Transverse colon (tissue), 4 donors: Measurements from ENCODE around the gene STYK1. TPM values are rescaled to one million over a fixed set of nuclear protein-coding genes. Genes with fewer than 3 reads are reported as not detected.
A peak's percentile ranks its signal among the peaks of the same experiment; 100 is the strongest.

Experiments
- DNase-seq: peaks from one replicate; pipeline ENCODE4 v3.0.0-alpha.2; 2019
- H3K27ac ChIP-seq, 4 donors: fragments of 200-600 bp; sonication (generic); 2 replicates each; pipeline ENCODE4 v1.5.1; 2016 to 2018; ENCODE audit warnings: inconsistent platforms in 4 of 4
- H3K27me3 ChIP-seq: fragments of 200-600 bp; sonication (generic); 2 replicates; pipeline ENCODE4 v1.5.1; 2017; ENCODE audit warnings: inconsistent platforms
- H3K36me3 ChIP-seq, 4 donors: fragments of 200-600 bp; sonication (generic); 2 replicates each; pipeline ENCODE4 v1.5.1; 2017 to 2019; ENCODE audit warnings: inconsistent platforms in 4 of 4
- H3K4me1 ChIP-seq, 4 donors: fragments of 200-600 bp; sonication (generic); 2 replicates each; pipeline ENCODE4 v1.5.1; 2017 to 2020; ENCODE audit warnings: inconsistent platforms in 4 of 4
- H3K4me3 ChIP-seq, 4 donors: fragments of 200-600 bp; sonication (generic); 1 replicate in 1 of 4; 2 replicates in 3 of 4; pipeline versions ENCODE4 v1.5.1 to v1.6.1; 2017 to 2019; ENCODE audit warnings: inconsistent platforms in 4 of 4
- H3K9me3 ChIP-seq, 2 donors: fragments of 200-600 bp; sonication (generic); 2 replicates each; pipeline ENCODE4 v1.5.1; 2017 to 2019; ENCODE audit warnings: inconsistent platforms in 2 of 2
- EP300 ChIP-seq: sonication (generic); formaldehyde crosslinking; IDR thresholded peaks from one replicate; pipeline ENCODE4 v1.6.1; 2017; ENCODE audit warnings: antibody characterized with exemption, low read depth
- POLR2A ChIP-seq: fragments of 450-650 bp; IDR thresholded peaks from one replicate; pipeline ENCODE4 v1.6.1; 2016; ENCODE audit warnings: antibody characterized with exemption, mild to moderate bottlenecking, moderate library complexity
- POLR2AphosphoS5 ChIP-seq, 3 donors: sonication (generic); formaldehyde crosslinking; IDR thresholded peaks; one replicate each; pipeline ENCODE4 v1.6.1; 2016; ENCODE audit warnings: antibody characterized with exemption in 3 of 3
- WGBS, 2 donors: methylation state at CpG; one replicate each; pipeline ENCODE4 v1.1.5; 2018; ENCODE audit warnings: low coverage in 1 of 2; 5-methylcytosine and 5-hydroxymethylcytosine counted together
- in situ Hi-C, 4 donors: fragments of 200-750 bp; cut with MboI; loops; one replicate each; pipeline versions ENCODE4 v1.15.0 to v1.15.1; 2017; ENCODE audit warnings: low sequenced_read_pairs in 3 of 4, low pct_ligation_motif_present in 1 of 4, low pct_unique_long_range_greater_than_20kb in 1 of 4
- intact Hi-C: fragments of 100-400 bp; cut with DNase I; formaldehyde crosslinking; loops from one replicate; pipeline ENCODE4 v1.15.1; 2023; ENCODE audit warnings: low total_unique reads
- total RNA-seq, 4 donors: library from RNA; depleted of rRNA; stranded (reverse); fragments of >200 nt; gene quantifications; one replicate each; pipeline ENCODE4 v1.1.0, GENCODE V29; 2016
- TF ChIP-seq, protein P1 (sequence below), 5 experiments: fragments of 200-600 bp in 3 of 5; fragments of 450-650 bp in 2 of 5; sonication (generic) in 3 of 5; IDR thresholded peaks; 1 replicate in 2 of 5; 2 replicates in 3 of 5; pipeline ENCODE4 v1.5.1; 2016 to 2017; ENCODE audit warnings: antibody characterized with exemption in 5 of 5, inconsistent platforms in 3 of 5, mild to moderate bottlenecking in 2 of 5, moderate library complexity in 1 of 5

The STYK1 gene
- total RNA-seq, 4 donors from 2014 or later: 8.4 to 41.6 (median 19.2) TPM

DNA sequence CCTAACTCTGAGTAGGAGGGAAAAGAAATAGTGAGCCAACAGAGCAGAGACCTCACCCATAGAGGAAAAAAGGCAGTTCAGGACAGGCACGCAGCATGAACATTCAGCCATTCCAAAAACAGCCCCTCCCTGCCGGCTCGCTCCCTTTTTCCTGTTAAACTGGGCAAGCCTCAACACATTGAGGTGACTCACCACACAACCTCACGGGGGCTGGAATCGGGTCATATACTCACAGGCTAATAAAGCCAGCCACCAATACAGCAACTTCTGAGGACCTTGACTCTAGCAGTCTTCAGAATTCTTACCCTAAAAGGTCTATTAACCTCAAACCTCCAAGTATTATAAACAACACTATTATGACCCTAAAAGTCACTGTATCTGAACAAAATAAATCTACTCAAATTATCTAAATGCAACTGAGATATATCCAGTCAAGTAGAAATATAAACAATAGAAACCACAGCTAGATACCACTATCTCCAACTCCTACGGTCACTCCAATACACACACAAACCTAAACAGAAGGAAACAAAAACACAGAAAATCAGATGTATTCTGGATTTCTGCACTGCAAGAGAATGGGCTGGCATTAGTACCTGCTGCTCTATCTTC is 43.0 kb upstream of the STYK1 start:
- TF ChIP-seq EP300 (no peak), POLR2A (no peak), POLR2AphosphoS5 (IDR thresholded peaks at IDR 0.05) (peak; percentile 58 to 63 (median 59))
- TF ChIP-seq, protein P1, sequence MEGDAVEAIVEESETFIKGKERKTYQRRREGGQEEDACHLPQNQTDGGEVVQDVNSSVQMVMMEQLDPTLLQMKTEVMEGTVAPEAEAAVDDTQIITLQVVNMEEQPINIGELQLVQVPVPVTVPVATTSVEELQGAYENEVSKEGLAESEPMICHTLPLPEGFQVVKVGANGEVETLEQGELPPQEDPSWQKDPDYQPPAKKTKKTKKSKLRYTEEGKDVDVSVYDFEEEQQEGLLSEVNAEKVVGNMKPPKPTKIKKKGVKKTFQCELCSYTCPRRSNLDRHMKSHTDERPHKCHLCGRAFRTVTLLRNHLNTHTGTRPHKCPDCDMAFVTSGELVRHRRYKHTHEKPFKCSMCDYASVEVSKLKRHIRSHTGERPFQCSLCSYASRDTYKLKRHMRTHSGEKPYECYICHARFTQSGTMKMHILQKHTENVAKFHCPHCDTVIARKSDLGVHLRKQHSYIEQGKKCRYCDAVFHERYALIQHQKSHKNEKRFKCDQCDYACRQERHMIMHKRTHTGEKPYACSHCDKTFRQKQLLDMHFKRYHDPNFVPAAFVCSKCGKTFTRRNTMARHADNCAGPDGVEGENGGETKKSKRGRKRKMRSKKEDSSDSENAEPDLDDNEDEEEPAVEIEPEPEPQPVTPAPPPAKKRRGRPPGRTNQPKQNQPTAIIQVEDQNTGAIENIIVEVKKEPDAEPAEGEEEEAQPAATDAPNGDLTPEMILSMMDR (IDR thresholded peaks at IDR 0.05): no peak
- 44 to 45% methylated on average over 2 to 6 of the region's 6 CpGs for WGBS, 2 donors
- peaks cover 0 to 38% (median 17%) of the 10 kb centered on the region in 4 donors for H3K36me3 ChIP-seq
- intact Hi-C loops: no loop called here
- H3K9me3 ChIP-seq: no peaks in the 10 kb centered on the region
- peak; percentile 70 for DNase-seq
- H3K27me3 ChIP-seq: no peaks in the 10 kb centered on the region
- peak overlapping the region; percentile 96 to 98 (median 98) for H3K27ac ChIP-seq
- in situ Hi-C loops: no loop called here
- H3K4me3 ChIP-seq: no peak overlapping the region
- H3K4me1 ChIP-seq: peaks cover 12 to 57% (median 48%) of the 10 kb centered on the region in 4 donors

DNA sequence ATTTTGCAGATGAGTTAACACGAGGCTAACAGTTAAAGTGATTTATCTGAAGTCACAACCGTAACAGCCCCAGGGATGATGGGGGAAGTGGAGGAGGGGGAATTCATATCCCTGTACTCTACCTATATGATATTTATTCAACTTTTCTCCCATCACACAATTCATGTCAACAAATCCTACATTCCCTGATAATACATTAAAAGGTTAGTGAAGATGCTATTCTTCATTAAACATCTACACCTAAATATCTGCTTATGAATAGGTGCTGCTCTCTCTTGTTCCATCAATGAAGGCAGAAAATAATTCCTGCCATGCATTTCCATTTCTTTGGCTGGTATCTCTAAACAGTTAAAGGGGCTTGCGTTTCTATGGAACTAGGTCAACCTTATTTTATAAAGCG is 42.4 kb upstream of the STYK1 start:
- intact Hi-C loops (no loop called here), in situ Hi-C loops (no loop called here)
- Histone ChIP-seq H3K4me1 (peaks cover 12 to 54% (median 45%) of the 10 kb centered on the region in 4 donors), H3K4me3 (no peak overlapping the region), H3K9me3 (no peaks in the 10 kb centered on the region), H3K27me3 (no peaks in the 10 kb centered on the region), H3K27ac (peak overlapping the region; percentile 96 to 98 (median 98)), H3K36me3 (peaks cover 0 to 43% (median 18%) of the 10 kb centered on the region in 4 donors)
- TF ChIP-seq POLR2A (no peak), POLR2AphosphoS5 (IDR thresholded peaks at IDR 0.05) (no peak), EP300 (no peak)
- TF ChIP-seq, protein P1 (IDR thresholded peaks at IDR 0.05): no peak
- WGBS, 2 donors: 59 to 77% methylated on average over 4 of the region's 4 CpGs
- no peak for DNase-seq

GRCh38 chr12:10715491-10715890 is 41.6 kb upstream of the STYK1 start:
- no peaks in the 10 kb centered on the region for H3K27me3 ChIP-seq
- H3K36me3 ChIP-seq: peaks cover 0 to 48% (median 20%) of the 10 kb centered on the region in 4 donors
- WGBS, 2 donors: 87% methylated on average over 4 to 6 of the region's 6 CpGs
- no peak for DNase-seq
- TF ChIP-seq, protein P1 (IDR thresholded peaks at IDR 0.05): no peak
- TF ChIP-seq POLR2AphosphoS5 (IDR thresholded peaks at IDR 0.05): no peak
- no peak for TF ChIP-seq POLR2A
- no peak for TF ChIP-seq EP300
- in situ Hi-C loops: no loop called here
- H3K9me3 ChIP-seq: no peaks in the 10 kb centered on the region
- intact Hi-C loops: no loop called here
- no peak overlapping the region for H3K4me3 ChIP-seq
- H3K4me1 ChIP-seq: peaks cover 12 to 46% (median 38%) of the 10 kb centered on the region in 4 donors
- no peak overlapping the region for H3K27ac ChIP-seq

DNA sequence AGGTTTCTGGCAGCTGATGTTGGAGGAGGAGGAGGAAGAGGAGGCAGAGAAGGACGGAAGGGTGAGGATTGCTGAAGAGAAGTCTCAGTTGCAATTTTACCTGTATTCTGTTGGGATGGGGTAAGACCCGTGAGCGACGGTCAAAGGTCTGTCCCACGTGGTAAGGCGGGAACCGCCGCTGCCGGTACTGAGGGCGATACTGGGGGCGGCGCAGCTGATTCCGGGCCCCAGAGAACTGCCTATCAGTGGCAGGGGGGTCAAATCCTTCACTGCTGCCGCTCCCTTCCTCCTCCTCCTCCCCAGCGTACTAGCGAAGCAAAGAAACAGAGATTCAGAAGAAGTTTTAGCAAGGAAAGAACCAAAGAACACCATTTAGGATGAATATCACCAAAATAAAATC is 36.0 kb upstream of the STYK1 start:
- in situ Hi-C loops (no loop called here), intact Hi-C loops (no loop called here)
- no peaks in the 10 kb centered on the region for H3K4me1 ChIP-seq
- no peaks in the 10 kb centered on the region for H3K27me3 ChIP-seq
- no peaks in the 10 kb centered on the region for H3K9me3 ChIP-seq
- TF ChIP-seq POLR2A (no peak), EP300 (no peak), POLR2AphosphoS5 (IDR thresholded peaks at IDR 0.05) (no peak)
- TF ChIP-seq, protein P1 (IDR thresholded peaks at IDR 0.05): no peak
- no peak overlapping the region for H3K27ac ChIP-seq
- H3K4me3 ChIP-seq: no peak overlapping the region
- peaks cover 0 to 71% (median 32%) of the 10 kb centered on the region in 4 donors for H3K36me3 ChIP-seq
- WGBS, 2 donors: 93 to 100% methylated on average over 4 to 16 of the region's 16 CpGs
- DNase-seq: no peak
